Stomach (tissue), 9 donors: ENCODE results near the gene MDM2. TPM values are rescaled to one million over a fixed set of nuclear protein-coding genes. Genes with fewer than 3 reads are reported as not detected.
"Not testable (repeated sequence)": the region's sequence is repeated elsewhere in the genome, so short reads cannot be mapped to it uniquely, and the experiment has no call there.

Source experiments
- DNase-seq, 2 donors: peaks; one replicate each; pipeline versions ENCODE4 v3.0.0 to v3.0.0-alpha.2; 2013 to 2019
- H3K27ac ChIP-seq, 5 donors: fragments of 200-600 bp in 4 of 5; sonication (generic) in 4 of 5; one replicate each; pipeline ENCODE4 v1.5.1; 2013 to 2019; ENCODE audit warnings: mild to moderate bottlenecking in 1 of 5, moderate library complexity in 1 of 5
- H3K27me3 ChIP-seq, 3 donors: fragments of 200-600 bp; sonication (generic); one replicate each; pipeline ENCODE4 v1.5.1; 2017 to 2019; ENCODE audit warnings: mixed run types in 1 of 3
- H3K36me3 ChIP-seq, 4 donors: fragments of 200-600 bp; sonication (generic); 1 replicate in 3 of 4; 2 replicates in 1 of 4; pipeline ENCODE4 v1.5.1; 2016 to 2019
- H3K4me1 ChIP-seq, 4 donors: fragments of 200-600 bp; sonication (generic); one replicate each; pipeline ENCODE4 v1.5.1; 2016 to 2019
- H3K4me3 ChIP-seq, 4 donors: fragments of 200-600 bp; sonication (generic) in 3 of 4; one replicate each; pipeline ENCODE4 v1.5.1; 2016 to 2019; ENCODE audit warnings: mild to moderate bottlenecking in 1 of 4
- H3K9me3 ChIP-seq, 4 donors: fragments of 200-600 bp; sonication (generic); one replicate each; pipeline ENCODE4 v1.5.1; 2016 to 2019
- EP300 ChIP-seq: sonication (generic); formaldehyde crosslinking; IDR thresholded peaks from one replicate; pipeline ENCODE4 v1.6.1; 2017; ENCODE audit warnings: antibody characterized with exemption
- POLR2A ChIP-seq, 4 donors: fragments of 450-650 bp; IDR thresholded peaks; one replicate each; pipeline ENCODE4 v1.6.1; 2016; ENCODE audit warnings: antibody characterized with exemption in 4 of 4, control low read depth in 2 of 4, mild to moderate bottlenecking in 1 of 4, moderate library complexity in 1 of 4
- POLR2AphosphoS5 ChIP-seq, 3 donors: sonication (generic); formaldehyde crosslinking; IDR thresholded peaks; one replicate each; pipeline ENCODE4 v1.6.1; 2016; ENCODE audit warnings: antibody characterized with exemption in 3 of 3
- WGBS, 5 donors: extraction: QIAGEN DNeasy Blood & Tissue Kit in 3 of 5; methylation state at CpG; one replicate each; pipeline versions ENCODE4 v1.1.5 to v1.1.7; 2013 to 2018; 5-methylcytosine and 5-hydroxymethylcytosine counted together
- intact Hi-C: fragments of 100-400 bp; cut with DNase I; formaldehyde crosslinking; loops from one replicate; pipeline ENCODE4 v1.15.1; 2023; ENCODE audit warnings: low total_unique reads
- polyA plus RNA-seq, 3 donors: library from polyadenylated mRNA; stranded (reverse); fragments of 200-250 nt; gene quantifications; one replicate each; pipeline ENCODE4 v1.2.3, GENCODE V29; 2013
- total RNA-seq, 5 donors: library from RNA; depleted of rRNA; stranded (reverse); fragments of >200 nt; gene quantifications; one replicate each; pipeline versions ENCODE4 v1.1.0 to v1.2.3, GENCODE V29; 2014 to 2016
- TF ChIP-seq, protein P1 (sequence below), 7 experiments: fragments of 450-650 bp in 4 of 7; fragments of 200-600 bp in 3 of 7; sonication (generic) in 3 of 7; IDR thresholded peaks; one replicate each; pipeline ENCODE4 v1.5.1; 2016 to 2019; ENCODE audit warnings: antibody characterized with exemption in 7 of 7, control low read depth in 2 of 7, mild to moderate bottlenecking in 1 of 7
- donor health status: healthy with polysubstance abuse.
- donor health status: Bipolar disorder and iron deficiency.
- donor health status: healthy.

Gene MDM2
- total and polyA plus RNA-seq, 8 donors, result 16.8 to 151 (median 62.1) TPM

DNA sequence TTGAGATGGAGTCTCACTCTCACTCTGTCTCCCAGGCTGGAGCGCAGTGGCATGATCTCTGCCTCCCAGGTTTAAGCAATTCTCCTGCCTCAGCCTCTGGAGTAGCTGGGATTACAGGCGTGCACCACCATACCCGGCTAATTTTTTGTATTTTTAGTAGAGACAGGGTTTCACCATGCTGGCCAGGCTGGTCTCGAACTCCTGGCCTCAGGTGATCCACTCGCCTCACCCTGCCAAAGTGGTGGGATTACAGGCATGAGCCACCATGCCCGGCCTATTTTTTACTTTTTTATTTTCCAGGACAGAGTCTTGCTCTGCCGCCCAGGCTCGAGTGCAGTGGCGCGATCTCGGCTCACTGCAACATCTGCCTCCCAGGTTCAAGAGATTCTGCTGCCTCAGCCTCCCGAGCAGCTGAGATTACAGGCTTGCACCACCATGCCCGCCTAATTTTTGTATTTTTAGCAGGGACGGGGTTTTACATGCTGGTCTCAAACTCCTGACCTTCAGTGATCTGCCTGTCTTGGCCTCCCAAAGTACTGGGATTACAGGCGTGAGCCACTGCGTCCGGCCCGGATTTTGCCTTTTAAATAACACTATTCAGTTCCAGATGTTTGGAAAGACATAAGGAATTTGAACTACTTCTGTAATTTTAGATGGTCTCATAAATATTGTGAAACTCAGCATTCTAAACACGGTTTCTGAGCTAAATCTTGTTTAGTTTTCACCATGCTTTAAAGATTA lies 4.9 kb upstream of the MDM2 start:
- H3K27ac ChIP-seq, result peak overlapping the region in 2 of 5 donors; percentile 24 to 65
- intact Hi-C loops, result loop anchor here (10.0 kb wide), 1 partner anchor 58 kb away; the partner anchor contains the start of gene SLC35E3
- peaks cover 13 to 38% (median 17%) of the 10 kb centered on the region in 4 donors for H3K4me1 ChIP-seq
- H3K9me3 ChIP-seq, H3K36me3 ChIP-seq, H3K4me3 ChIP-seq, H3K27me3 ChIP-seq: not testable (repeated sequence)
- 84 to 91% (median 87%) methylated on average over 19 of the region's 19 CpGs for WGBS, 5 donors
- DNase-seq, result peak in 1 of 2 donors; percentile 13
- TF ChIP-seq POLR2AphosphoS5 (IDR thresholded peaks at IDR 0.05), result peak in 1 of 3 donors; percentile 34

DNA sequence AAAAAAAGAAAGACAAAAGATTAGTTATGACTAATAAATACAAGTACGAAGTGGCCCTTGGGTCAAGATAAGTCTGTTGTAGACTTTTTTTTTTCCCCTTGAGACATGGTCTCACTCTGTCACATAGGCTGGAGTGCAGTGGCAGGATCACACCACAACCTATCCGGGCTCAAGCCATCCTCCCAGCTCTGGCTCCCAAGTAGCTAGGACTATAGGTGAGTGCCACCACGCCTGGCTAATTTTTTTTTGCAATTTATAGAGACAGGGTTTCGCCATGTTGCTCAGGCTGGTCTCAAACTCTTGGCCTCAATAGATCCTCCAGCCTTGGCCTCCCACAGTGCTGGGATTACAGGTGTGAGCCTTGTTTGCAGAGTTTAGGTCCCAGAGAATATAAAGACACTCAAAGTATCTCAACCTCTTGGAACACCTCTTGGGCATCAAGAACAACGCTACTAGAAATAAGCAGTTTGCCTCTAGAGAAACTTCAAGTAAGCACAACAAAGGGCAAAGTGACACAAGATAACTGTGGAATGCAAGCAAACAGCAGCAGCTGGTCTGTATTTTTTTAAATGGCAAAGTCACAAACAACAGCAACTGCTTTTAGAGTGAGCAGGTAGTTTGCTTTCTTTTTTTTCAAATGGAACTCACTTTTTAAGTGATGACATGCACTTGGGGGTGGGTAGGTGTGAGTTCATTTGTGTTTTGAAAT lies 3.9 kb upstream of the MDM2 start:
- H3K27ac ChIP-seq, result peak overlapping the region in 3 of 5 donors; percentile 24 to 65 (median 33)
- no peaks in the 10 kb centered on the region for H3K36me3 ChIP-seq
- TF ChIP-seq POLR2A (IDR thresholded peaks at IDR 0.05) (no peak), EP300 (no peak), POLR2AphosphoS5 (IDR thresholded peaks at IDR 0.05) (no peak)
- TF ChIP-seq, protein P1, sequence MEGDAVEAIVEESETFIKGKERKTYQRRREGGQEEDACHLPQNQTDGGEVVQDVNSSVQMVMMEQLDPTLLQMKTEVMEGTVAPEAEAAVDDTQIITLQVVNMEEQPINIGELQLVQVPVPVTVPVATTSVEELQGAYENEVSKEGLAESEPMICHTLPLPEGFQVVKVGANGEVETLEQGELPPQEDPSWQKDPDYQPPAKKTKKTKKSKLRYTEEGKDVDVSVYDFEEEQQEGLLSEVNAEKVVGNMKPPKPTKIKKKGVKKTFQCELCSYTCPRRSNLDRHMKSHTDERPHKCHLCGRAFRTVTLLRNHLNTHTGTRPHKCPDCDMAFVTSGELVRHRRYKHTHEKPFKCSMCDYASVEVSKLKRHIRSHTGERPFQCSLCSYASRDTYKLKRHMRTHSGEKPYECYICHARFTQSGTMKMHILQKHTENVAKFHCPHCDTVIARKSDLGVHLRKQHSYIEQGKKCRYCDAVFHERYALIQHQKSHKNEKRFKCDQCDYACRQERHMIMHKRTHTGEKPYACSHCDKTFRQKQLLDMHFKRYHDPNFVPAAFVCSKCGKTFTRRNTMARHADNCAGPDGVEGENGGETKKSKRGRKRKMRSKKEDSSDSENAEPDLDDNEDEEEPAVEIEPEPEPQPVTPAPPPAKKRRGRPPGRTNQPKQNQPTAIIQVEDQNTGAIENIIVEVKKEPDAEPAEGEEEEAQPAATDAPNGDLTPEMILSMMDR (IDR thresholded peaks at IDR 0.05), result no peak
- intact Hi-C loops, result loop anchor here (10.0 kb wide), 1 partner anchor 59 kb away; the partner anchor contains the start of gene SLC35E3
- H3K9me3 ChIP-seq, result no peaks in the 10 kb centered on the region
- H3K4me3 ChIP-seq, result no peak overlapping the region
- peak in 1 of 2 donors; percentile 30 for DNase-seq
- no peaks in the 10 kb centered on the region for H3K27me3 ChIP-seq
- 69 to 84% (median 72%) methylated on average over 5 of the region's 5 CpGs for WGBS, 5 donors
- peaks cover 13 to 40% (median 17%) of the 10 kb centered on the region in 4 donors for H3K4me1 ChIP-seq

GRCh38 chr12:68804657-68805591 lies 3.1 kb upstream of the MDM2 start:
- no peak overlapping the region for H3K4me3 ChIP-seq
- no peak for TF ChIP-seq EP300
- TF ChIP-seq, protein P1 (IDR thresholded peaks at IDR 0.05), result no peak
- TF ChIP-seq POLR2A (IDR thresholded peaks at IDR 0.05), result no peak
- no peak for TF ChIP-seq POLR2AphosphoS5 (IDR thresholded peaks at IDR 0.05)
- intact Hi-C loops, result loop anchor here (10.0 kb wide), 1 partner anchor 60 kb away; the partner anchor contains the start of gene SLC35E3
- H3K9me3 ChIP-seq, result no peaks in the 10 kb centered on the region
- 81 to 89% (median 86%) methylated on average over 30 to 32 of the region's 32 CpGs for WGBS, 5 donors
- H3K36me3 ChIP-seq, result peaks cover 3 to 7% (median 4%) of the 10 kb centered on the region in 4 donors
- no peaks in the 10 kb centered on the region for H3K27me3 ChIP-seq
- peaks cover 13 to 48% (median 23%) of the 10 kb centered on the region in 4 donors for H3K4me1 ChIP-seq
- peak overlapping the region in 2 of 5 donors; percentile 33 to 65 for H3K27ac ChIP-seq
- DNase-seq, result peak in 1 of 2 donors; percentile 38

DNA sequence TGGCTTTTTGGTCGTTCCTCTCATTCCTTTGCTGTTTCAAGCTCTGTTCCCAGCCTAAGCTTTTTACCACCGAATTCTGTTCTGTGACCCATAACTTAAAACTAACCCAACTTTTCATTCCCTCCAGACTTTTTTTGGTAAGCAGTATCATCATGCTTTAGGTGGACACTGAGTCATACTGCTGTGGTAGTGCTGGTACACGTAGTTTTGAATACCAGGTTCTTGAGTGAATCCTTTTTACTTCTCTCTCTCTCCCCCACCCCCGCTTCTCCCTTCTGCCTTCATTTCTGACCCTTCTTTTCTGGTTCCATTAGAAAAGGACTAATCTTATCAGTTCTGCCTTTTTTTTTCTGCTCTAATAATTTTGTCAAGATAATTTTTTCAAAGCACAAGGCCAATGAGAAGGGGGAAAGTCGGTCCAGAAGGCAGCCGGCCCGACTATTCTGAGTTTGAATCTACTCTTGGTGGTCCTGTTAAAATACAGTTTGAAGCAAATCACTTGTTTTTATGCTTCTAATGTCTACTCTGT lies 2.3 kb upstream of the MDM2 start:
- TF ChIP-seq POLR2A (IDR thresholded peaks at IDR 0.05) (no peak), POLR2AphosphoS5 (IDR thresholded peaks at IDR 0.05) (no peak), EP300 (no peak)
- TF ChIP-seq, protein P1 (IDR thresholded peaks at IDR 0.05), result no peak
- Histone ChIP-seq H3K27me3 (no peaks in the 10 kb centered on the region), H3K4me3 (no peak overlapping the region), H3K9me3 (no peaks in the 10 kb centered on the region), H3K27ac (no peak overlapping the region), H3K4me1 (peaks cover 13 to 52% (median 29%) of the 10 kb centered on the region in 4 donors), H3K36me3 (peaks cover 10 to 14% (median 11%) of the 10 kb centered on the region in 4 donors)
- no peak for DNase-seq
- 40 to 67% (median 66%) methylated on average over 7 of the region's 7 CpGs for WGBS, 5 donors
- intact Hi-C loops, result loop anchor here (10.0 kb wide), 1 partner anchor 61 kb away; the partner anchor contains the start of gene SLC35E3
